ENCODE results near the gene SMIM34.
"Not testable (repeated sequence)": the region's sequence is repeated elsewhere in the genome, so short reads cannot be mapped to it uniquely, and the experiment has no call there.

GRCh38 chr21:34404742-34405141 lies 19.0 kb downstream of the SMIM34 start:
- TF ChIP-seq EZH2 (IDR thresholded peaks at IDR 0.05; ENCODE audit: borderline replicate concordance, low read length): not testable (repeated sequence)
- TF ChIP-seq, protein P1, sequence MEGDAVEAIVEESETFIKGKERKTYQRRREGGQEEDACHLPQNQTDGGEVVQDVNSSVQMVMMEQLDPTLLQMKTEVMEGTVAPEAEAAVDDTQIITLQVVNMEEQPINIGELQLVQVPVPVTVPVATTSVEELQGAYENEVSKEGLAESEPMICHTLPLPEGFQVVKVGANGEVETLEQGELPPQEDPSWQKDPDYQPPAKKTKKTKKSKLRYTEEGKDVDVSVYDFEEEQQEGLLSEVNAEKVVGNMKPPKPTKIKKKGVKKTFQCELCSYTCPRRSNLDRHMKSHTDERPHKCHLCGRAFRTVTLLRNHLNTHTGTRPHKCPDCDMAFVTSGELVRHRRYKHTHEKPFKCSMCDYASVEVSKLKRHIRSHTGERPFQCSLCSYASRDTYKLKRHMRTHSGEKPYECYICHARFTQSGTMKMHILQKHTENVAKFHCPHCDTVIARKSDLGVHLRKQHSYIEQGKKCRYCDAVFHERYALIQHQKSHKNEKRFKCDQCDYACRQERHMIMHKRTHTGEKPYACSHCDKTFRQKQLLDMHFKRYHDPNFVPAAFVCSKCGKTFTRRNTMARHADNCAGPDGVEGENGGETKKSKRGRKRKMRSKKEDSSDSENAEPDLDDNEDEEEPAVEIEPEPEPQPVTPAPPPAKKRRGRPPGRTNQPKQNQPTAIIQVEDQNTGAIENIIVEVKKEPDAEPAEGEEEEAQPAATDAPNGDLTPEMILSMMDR (conservative IDR thresholded peaks at IDR 0.05 in 1 of 2, IDR thresholded peaks at IDR 0.05 in 1 of 2; ENCODE audit: extremely low read depth in 1 of 2, insufficient read depth in 1 of 2, low read depth in 1 of 2, low read length in 2 of 2): not testable (repeated sequence)

All from mammary epithelial cell (primary cell).